Mesendoderm (in vitro differentiated cells): ENCODE results near the gene CEP72.
"Not testable (repeated sequence)": the region's sequence is repeated elsewhere in the genome, so short reads cannot be mapped to it uniquely, and the experiment has no call there.

Source experiments
- DNase-seq: peaks from one replicate; pipeline ENCODE4 v3.0.0; 2013
- H2AK5ac ChIP-seq: 2 replicates; pipeline ENCODE4 v1.6.1; 2013; ENCODE audit warnings: low read length, inconsistent platforms
- H2BK120ac ChIP-seq: 2 replicates; pipeline ENCODE4 v1.6.1; 2013; ENCODE audit warnings: low read depth, mild to moderate bottlenecking, low read length, moderate library complexity, mixed read lengths
- H2BK15ac ChIP-seq: replicated peaks from 2 replicates; pipeline ENCODE4 v1.6.1; 2013; ENCODE audit warnings: low read depth, mild to moderate bottlenecking, moderate library complexity
- H2BK5ac ChIP-seq: 2 replicates; pipeline ENCODE4 v1.6.1; 2013; ENCODE audit warnings: low read length, inconsistent platforms
- H3K18ac ChIP-seq: 2 replicates; pipeline ENCODE4 v1.6.1; 2013; ENCODE audit warnings: mild to moderate bottlenecking, low read length, mixed read lengths
- H3K23ac ChIP-seq: one replicate; pipeline ENCODE4 v1.6.1; 2013; ENCODE audit warnings: low read length
- H3K27ac ChIP-seq: 2 replicates; pipeline ENCODE4 v1.5.1; 2013; ENCODE audit warnings: low read depth, mild to moderate bottlenecking, inconsistent platforms, low read length, moderate library complexity
- H3K27me3 ChIP-seq: 2 replicates; pipeline ENCODE4 v1.6.1; 2013; ENCODE audit warnings: low read length, control low read depth, mild to moderate bottlenecking, inconsistent platforms; ENCODE audit not compliant: insufficient read depth, poor library complexity
- H3K36me3 ChIP-seq: 2 replicates; pipeline ENCODE4 v1.6.1; 2013; ENCODE audit warnings: low read length, inconsistent platforms; ENCODE audit not compliant: control insufficient read depth, insufficient read depth
- H3K4ac ChIP-seq: one replicate; pipeline ENCODE4 v1.6.1; 2013; ENCODE audit warnings: low read depth, mild to moderate bottlenecking, low read length, moderate library complexity
- H3K4me1 ChIP-seq: 2 replicates; pipeline ENCODE4 v1.6.1; 2013; ENCODE audit warnings: low read depth, low read length, inconsistent platforms; ENCODE audit not compliant: control insufficient read depth
- H3K4me2 ChIP-seq: 2 replicates; pipeline ENCODE4 v1.6.1; 2013; ENCODE audit warnings: low read length
- H3K4me3 ChIP-seq: 2 replicates; pipeline ENCODE4 v1.5.1; 2013; ENCODE audit warnings: mild to moderate bottlenecking, low read length
- H3K56ac ChIP-seq: one replicate; pipeline ENCODE4 v1.6.1; 2013; ENCODE audit warnings: low read length
- H3K79me1 ChIP-seq: 2 replicates; pipeline ENCODE4 v1.6.1; 2013; ENCODE audit warnings: low read length, inconsistent platforms
- H3K79me2 ChIP-seq: 2 replicates; pipeline ENCODE4 v1.6.1; 2013; ENCODE audit warnings: mild to moderate bottlenecking, low read length; ENCODE audit not compliant: control insufficient read depth, insufficient read depth
- H3K9ac ChIP-seq: 2 replicates; pipeline ENCODE4 v1.6.1; 2013; ENCODE audit warnings: low read length, inconsistent platforms
- H4K5ac ChIP-seq: one replicate; pipeline ENCODE4 v1.6.1; 2013; ENCODE audit warnings: low read length
- H4K8ac ChIP-seq: one replicate; pipeline ENCODE4 v1.6.1; 2013; ENCODE audit warnings: low read depth, mild to moderate bottlenecking, control low read depth, low read length, moderate library complexity
- WGBS: extraction: QIAGEN DNeasy Blood & Tissue Kit; methylation state at CpG from one replicate; pipeline ENCODE4 v1.1.7; 2013; ENCODE audit warnings: low lambda C conversion rate, missing lambda C conversion rate; ENCODE audit not compliant: insufficient coverage; ENCODE audit errors: extremely low coverage; 5-methylcytosine and 5-hydroxymethylcytosine counted together

Gene CEP72

DNA sequence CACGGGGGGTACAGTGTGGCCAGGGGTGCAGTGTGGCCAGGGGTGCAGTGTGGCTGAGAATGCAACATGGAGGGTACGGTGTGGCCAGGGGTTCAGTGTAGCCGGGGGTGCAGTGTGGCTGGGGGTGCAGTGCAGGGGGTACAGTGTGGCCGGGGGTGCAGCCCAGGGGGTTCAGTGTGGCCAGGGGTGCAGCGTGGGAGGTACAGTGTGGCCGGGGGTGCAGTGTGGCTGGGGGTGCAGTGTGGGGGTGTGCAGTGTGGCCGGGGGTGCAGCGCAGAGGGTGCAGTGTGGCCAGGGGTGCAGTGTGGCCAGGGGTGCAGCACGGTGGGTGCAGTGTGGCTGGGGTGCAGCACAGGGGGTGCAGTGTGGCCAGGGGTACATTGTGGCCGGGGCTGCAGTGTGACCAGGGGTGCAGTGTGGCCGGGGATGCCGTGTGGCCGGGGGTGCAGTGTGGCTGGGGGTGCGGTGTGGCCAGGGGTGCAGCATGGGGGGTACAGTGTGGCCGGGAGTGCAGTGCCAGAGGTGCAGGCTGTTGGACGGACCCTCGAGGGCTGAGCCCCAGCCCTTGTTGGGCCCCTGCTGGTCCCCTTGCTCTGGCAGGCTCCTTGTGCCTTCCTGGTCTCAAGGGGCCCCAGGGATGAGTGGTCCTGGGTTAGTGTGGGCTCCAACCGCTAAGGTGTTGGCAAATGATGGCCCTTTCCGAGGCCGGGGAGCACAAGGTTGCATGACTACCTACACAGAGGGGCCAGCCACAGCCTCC is 63.2 kb downstream of the CEP72 start:
- no peaks in the 10 kb centered on the region for H3K36me3 ChIP-seq
- no peaks in the 10 kb centered on the region for H3K27me3 ChIP-seq
- H3K4ac ChIP-seq, result no peak overlapping the region
- H3K9ac ChIP-seq, result no peak overlapping the region
- H3K4me3 ChIP-seq, result no peak overlapping the region
- H2AK5ac ChIP-seq, result no peak overlapping the region
- WGBS, result no CpG with 5 or more reads among the region's 20 CpGs
- H3K56ac ChIP-seq, result no peak overlapping the region
- H3K79me1 ChIP-seq, result no peaks in the 10 kb centered on the region
- no peak overlapping the region for H3K27ac ChIP-seq
- no peak overlapping the region for H3K23ac ChIP-seq
- no peaks in the 10 kb centered on the region for H3K4me1 ChIP-seq
- no peak overlapping the region for H2BK15ac ChIP-seq
- H2BK120ac ChIP-seq, result no peak overlapping the region
- H4K8ac ChIP-seq, result no peak overlapping the region
- no peak for DNase-seq
- no peak overlapping the region for H3K4me2 ChIP-seq
- H4K5ac ChIP-seq, result no peak overlapping the region
- H2BK5ac ChIP-seq, result no peak overlapping the region
- H3K18ac ChIP-seq, result no peak overlapping the region
- no peaks in the 10 kb centered on the region for H3K79me2 ChIP-seq

DNA sequence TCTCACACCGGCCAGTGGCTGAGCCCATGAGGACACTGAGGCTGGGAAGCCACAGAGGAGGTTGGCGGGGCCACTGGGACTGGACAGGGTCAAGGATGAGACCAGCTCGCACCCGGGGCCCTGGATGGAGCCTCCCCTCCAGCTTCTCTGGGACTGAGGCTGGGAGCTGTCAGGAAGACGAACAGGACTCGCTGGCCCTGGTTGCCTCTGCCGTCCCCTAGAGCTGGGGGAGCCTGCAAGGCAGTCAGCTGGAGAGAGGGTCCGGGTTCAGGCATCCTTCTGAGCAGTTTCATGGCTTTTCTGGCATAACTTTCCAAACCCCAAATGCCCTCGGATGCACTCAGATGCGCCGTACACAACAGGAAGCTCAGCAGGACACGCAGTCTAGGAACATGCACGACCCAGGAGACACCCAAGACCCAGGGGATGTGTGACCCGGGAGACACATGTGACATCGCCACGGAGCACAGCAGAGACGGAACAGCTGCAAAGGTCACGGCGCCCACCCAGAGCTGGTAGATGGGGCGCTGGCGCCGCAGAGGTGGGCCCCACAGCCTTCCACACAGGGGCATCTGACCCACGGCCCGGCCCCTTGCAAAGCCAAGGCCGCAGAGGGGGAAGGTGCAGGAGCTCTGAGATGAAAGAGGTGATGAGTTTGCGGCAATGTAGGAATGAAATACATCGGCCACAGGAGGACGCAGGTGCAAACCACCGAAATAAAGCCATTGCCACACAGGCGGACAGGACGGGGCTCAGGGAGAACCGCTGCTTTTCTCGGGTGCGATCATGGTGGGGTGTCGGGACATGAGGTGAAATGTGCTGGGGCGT is 63.9 kb downstream of the CEP72 start:
- no CpG with 5 or more reads among the region's 36 CpGs for WGBS

DNA sequence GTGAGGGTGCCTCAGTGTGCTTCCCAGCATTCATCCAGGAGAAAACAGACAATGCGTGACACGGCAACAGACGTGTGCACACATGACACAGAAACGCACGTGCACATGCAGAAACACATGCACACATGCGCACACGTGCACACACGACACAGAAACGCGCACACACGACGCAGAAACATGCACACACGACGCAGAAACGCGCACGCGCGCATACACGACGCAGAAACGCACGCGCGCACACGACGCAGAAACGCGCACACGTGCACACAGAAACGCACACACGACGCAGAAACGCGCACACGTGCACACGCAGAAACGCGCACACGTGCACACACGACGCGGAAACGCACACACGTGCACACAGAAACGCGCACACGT is 64.5 kb downstream of the CEP72 start:
- no peak overlapping the region for H4K5ac ChIP-seq
- H3K9ac ChIP-seq, result no peak overlapping the region
- H3K23ac ChIP-seq, result no peak overlapping the region
- H2BK120ac ChIP-seq, result no peak overlapping the region
- no peak overlapping the region for H3K27ac ChIP-seq
- no peaks in the 10 kb centered on the region for H3K36me3 ChIP-seq
- no peak overlapping the region for H2BK15ac ChIP-seq
- H3K4ac ChIP-seq, result no peak overlapping the region
- no peak overlapping the region for H2BK5ac ChIP-seq
- WGBS, result no CpG with 5 or more reads among the region's 48 CpGs
- H3K56ac ChIP-seq, result no peak overlapping the region
- DNase-seq, result no peak
- H4K8ac ChIP-seq, result no peak overlapping the region
- no peaks in the 10 kb centered on the region for H3K79me2 ChIP-seq
- no peak overlapping the region for H3K4me2 ChIP-seq
- no peak overlapping the region for H3K4me3 ChIP-seq
- H3K27me3 ChIP-seq, result no peaks in the 10 kb centered on the region
- no peak overlapping the region for H2AK5ac ChIP-seq
- H3K18ac ChIP-seq, result no peak overlapping the region
- H3K79me1 ChIP-seq, result no peaks in the 10 kb centered on the region
- no peaks in the 10 kb centered on the region for H3K4me1 ChIP-seq

More for the DNA sequence above, 63.9 kb downstream of the CEP72 start:
- Histone ChIP-seq H3K9ac (no peak overlapping the region), H3K56ac (no peak overlapping the region), H3K36me3 (no peaks in the 10 kb centered on the region), H3K4me3 (no peak overlapping the region), H2BK5ac (no peak overlapping the region), H3K18ac (no peak overlapping the region), H2BK120ac (no peak overlapping the region), H2BK15ac (no peak overlapping the region), H3K4me1 (no peaks in the 10 kb centered on the region), H2AK5ac (no peak overlapping the region), H3K23ac (no peak overlapping the region), H3K79me1 (no peaks in the 10 kb centered on the region), H3K27ac (no peak overlapping the region), H3K4ac (no peak overlapping the region), H4K8ac (no peak overlapping the region), H4K5ac (no peak overlapping the region), H3K79me2 (no peaks in the 10 kb centered on the region), H3K27me3 (no peaks in the 10 kb centered on the region), H3K4me2 (no peak overlapping the region)
- no peak for DNase-seq

DNA sequence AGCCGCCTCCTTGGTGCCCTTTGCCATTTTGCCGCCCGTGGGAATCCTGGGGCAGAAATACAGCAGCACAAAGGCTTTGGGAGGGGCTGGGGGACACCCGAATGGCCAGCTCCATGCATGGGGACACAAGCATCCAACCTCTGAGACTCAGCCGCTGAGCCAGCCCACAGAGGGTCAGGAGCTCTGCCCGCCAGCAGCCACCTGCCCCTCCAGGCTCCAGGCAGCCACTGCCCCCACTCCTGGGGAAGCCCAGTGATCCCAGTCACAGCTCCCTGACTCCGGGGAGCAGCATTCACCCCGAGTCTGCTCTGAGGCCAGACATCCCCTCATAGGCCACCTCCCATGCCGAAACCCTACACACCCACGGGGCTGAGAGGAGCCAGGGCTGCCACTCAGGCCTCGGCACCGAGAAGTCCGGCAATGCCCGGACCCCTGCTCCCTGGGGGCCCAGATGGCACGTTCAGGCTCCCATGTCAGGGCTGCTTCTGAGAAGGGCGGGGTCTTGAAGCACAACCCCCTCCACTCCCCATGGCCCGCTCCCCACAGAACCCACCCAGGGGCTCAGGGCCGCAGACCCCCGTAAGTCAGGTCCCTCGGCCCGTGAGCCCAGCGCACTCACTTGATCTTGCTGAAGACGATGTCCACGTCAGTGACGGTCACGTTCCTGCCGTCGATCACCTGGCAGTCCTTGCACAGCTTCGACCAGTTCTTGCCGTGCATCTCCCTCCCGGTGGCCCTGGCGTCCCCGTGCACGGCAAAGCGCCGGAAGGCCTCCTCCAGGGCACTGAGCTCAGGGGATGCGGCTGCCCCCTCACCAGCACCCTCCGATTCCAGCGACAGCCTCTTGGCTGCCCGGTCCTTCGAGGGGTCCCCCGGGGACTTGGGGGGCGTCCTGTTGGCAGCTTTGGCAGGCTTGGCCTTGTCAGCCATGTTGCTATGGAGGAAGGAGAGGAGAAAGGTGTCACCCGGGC is 65.3 kb downstream of the CEP72 start:
- no peak overlapping the region for H2BK15ac ChIP-seq
- WGBS, result no CpG with 5 or more reads among the region's 44 CpGs
- H3K9ac ChIP-seq, result no peak overlapping the region
- no peak for DNase-seq
- no peak overlapping the region for H2AK5ac ChIP-seq
- no peak overlapping the region for H3K18ac ChIP-seq
- H3K4ac ChIP-seq, result no peak overlapping the region
- H3K56ac ChIP-seq, result no peak overlapping the region
- no peaks in the 10 kb centered on the region for H3K27me3 ChIP-seq
- no peak overlapping the region for H4K8ac ChIP-seq
- no peaks in the 10 kb centered on the region for H3K36me3 ChIP-seq
- no peaks in the 10 kb centered on the region for H3K4me1 ChIP-seq
- H4K5ac ChIP-seq, result no peak overlapping the region
- no peaks in the 10 kb centered on the region for H3K79me1 ChIP-seq
- H2BK120ac ChIP-seq, result no peak overlapping the region
- H3K23ac ChIP-seq, result no peak overlapping the region
- H3K4me2 ChIP-seq, result no peak overlapping the region
- H3K4me3 ChIP-seq, result no peak overlapping the region
- no peaks in the 10 kb centered on the region for H3K79me2 ChIP-seq
- H3K27ac ChIP-seq, result no peak overlapping the region
- H2BK5ac ChIP-seq, result no peak overlapping the region

DNA sequence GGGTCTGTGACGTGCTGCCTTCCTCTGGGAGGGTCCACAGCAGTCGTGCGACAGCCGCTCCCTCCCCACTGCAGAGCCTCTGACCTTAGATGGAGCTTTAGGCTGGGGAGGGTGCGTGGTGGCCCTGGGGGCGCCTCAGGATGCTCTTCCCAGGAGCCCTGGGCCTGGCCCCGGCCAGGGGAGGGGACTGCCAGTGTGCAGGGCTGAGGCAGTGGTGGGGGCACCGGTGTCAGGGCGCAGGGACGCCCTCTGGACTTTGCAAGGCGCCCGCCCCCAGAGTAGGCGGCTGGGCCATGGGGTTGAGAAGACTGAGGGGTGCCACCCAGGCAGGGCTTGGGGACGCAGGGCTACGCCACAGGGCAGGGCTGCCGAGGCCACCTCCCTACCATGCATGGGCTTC is 66.4 kb downstream of the CEP72 start:
- H2AK5ac ChIP-seq, H3K27me3 ChIP-seq, H3K18ac ChIP-seq, H3K79me1 ChIP-seq, H3K23ac ChIP-seq, DNase-seq, H3K4me2 ChIP-seq, H4K5ac ChIP-seq, H3K79me2 ChIP-seq, H3K4ac ChIP-seq, H2BK15ac ChIP-seq, H3K9ac ChIP-seq, H3K4me1 ChIP-seq, H2BK120ac ChIP-seq, H3K4me3 ChIP-seq, H3K36me3 ChIP-seq, H3K56ac ChIP-seq, H2BK5ac ChIP-seq, H4K8ac ChIP-seq, H3K27ac ChIP-seq: not testable (repeated sequence)
- no CpG with 5 or more reads among the region's 16 CpGs for WGBS
